Measurements from ENCODE around the gene IGSF10.
"Not testable (repeated sequence)": the region's sequence is repeated elsewhere in the genome, so short reads cannot be mapped to it uniquely, and the experiment has no call there.

Gene IGSF10

DNA sequence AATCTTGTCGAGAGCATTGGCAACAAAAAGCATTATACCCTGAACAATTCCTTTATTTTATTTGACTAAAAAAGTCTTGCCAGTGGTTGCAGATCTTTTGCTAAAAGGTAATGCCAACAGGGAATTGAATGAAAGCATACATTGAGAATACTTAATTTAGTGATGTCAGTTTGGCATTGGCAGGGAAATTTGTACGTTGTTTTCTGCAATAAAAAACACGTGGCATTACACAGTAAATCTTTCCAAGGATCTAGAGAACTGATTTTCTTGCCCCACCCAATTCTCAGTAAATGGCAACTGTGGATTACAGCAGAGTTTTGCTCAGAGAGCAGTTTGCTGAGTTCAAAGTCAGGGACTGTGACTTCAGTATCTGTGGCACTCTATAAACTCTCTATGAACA, 38.3 kb upstream of the IGSF10 start:
- Mint-ChIP-seq H3K27ac (no peak overlapping the region), H3K9me3 (peaks cover 6% of the 10 kb centered on the region), H3K27me3 (ENCODE audit: low read depth) (no peaks in the 10 kb centered on the region), H3K4me3 (no peak overlapping the region), H3K36me3 (ENCODE audit: low read depth) (no peaks in the 10 kb centered on the region), H3K4me1 (peaks cover 12% of the 10 kb centered on the region)
- no peak for TF ChIP-seq CTCF (IDR thresholded peaks at IDR 0.05; ENCODE audit: unreplicated experiment in 3 of 3)

- Mint-ChIP-seq H3K27ac (no peak overlapping the region), H3K9me3 (peaks cover 1% of the 10 kb centered on the region), H3K4me3 (no peak overlapping the region), H3K4me1 (no peaks in the 10 kb centered on the region), H3K36me3 (ENCODE audit: low read depth) (no peaks in the 10 kb centered on the region), H3K27me3 (ENCODE audit: low read depth) (no peaks in the 10 kb centered on the region)
- no peak for TF ChIP-seq CTCF (IDR thresholded peaks at IDR 0.05; ENCODE audit: unreplicated experiment in 3 of 3)
Observed at GRCh38 chr3:151491525-151491924, 30.7 kb upstream of the IGSF10 start.

DNA sequence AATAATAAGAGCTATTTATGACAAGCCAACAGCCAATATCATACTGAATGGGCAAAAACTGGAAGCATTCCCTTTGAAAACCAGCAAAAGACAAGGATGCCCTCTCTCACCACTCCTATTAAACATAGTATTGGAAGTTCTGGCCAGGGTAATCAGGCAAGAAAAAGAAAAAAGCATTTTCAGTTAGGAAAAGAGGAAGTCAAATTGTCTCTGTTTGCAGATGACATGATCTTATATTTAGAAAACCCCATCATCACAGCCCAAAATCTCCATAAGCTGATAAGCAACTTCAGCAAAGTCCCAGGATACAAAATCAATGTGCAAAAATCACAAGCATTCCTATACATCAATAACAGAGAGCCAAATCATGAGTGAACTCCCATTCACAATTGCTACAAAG, 27.0 kb upstream of the IGSF10 start:
- not testable (repeated sequence) for H3K4me1 Mint-ChIP-seq; H3K4me3 Mint-ChIP-seq; H3K27ac Mint-ChIP-seq; H3K27me3 Mint-ChIP-seq (ENCODE audit: low read depth); H3K36me3 Mint-ChIP-seq (ENCODE audit: low read depth)
- peaks cover 19% of the 10 kb centered on the region for H3K9me3 Mint-ChIP-seq

DNA sequence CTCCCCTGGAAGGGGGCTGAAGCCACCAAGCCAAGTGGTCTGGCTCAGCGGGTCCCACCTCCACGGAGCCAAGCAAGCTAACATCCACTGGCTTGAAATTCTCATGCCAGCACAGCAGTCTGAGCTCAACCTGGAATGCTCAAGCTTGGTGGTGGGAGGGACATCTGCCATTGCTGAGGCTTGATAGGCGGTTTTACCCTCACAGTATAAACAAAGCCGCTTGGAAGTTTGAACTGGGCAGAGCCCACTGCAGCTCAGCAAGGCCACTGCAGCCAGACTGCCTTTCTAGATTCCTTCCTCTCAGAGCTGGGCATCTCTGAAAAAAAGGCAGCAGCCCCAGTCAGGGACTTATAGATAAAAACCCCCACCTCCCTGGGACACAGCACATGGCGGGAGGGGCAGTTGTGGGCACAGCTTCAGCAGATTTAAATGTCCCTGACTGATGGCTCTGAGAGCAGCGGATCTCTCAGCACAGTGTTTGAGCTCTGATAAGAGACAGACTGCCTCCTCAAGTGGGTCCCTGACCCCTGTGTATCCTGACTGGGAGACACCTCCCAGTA, 23.2 kb upstream of the IGSF10 start:
- no peak overlapping the region for H3K4me3 Mint-ChIP-seq
- no peaks in the 10 kb centered on the region for H3K4me1 Mint-ChIP-seq

DNA sequence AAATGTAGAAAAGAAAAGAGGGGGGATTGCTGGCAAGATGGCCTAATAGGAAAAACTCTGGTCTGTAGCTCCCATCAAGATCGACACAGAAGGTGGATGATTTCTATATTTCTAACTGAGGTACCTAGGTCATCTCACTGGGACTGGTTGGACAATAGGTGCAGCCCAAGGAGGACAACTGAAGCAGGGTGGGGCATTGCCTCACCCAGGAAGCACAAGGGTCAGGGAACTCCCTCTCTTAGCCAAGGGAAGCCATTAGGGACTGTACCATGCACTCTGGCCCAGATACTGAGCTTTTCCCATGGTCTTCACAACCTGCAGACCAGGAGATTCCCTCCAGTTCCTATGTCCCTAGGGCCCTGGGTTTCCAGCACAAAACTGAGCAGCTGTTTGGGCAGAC, 22.6 kb upstream of the IGSF10 start:
- no peaks in the 10 kb centered on the region for H3K27me3 Mint-ChIP-seq (ENCODE audit: low read depth)
- H3K9me3 Mint-ChIP-seq = peaks cover 32% of the 10 kb centered on the region
- H3K27ac Mint-ChIP-seq = no peak overlapping the region
- no peak overlapping the region for H3K4me3 Mint-ChIP-seq
- H3K36me3 Mint-ChIP-seq (ENCODE audit: low read depth) = no peaks in the 10 kb centered on the region
- peaks cover 4% of the 10 kb centered on the region for H3K4me1 Mint-ChIP-seq
- no peak for TF ChIP-seq CTCF (IDR thresholded peaks at IDR 0.05; ENCODE audit: unreplicated experiment in 3 of 3)

More for the DNA sequence above, 23.2 kb upstream of the IGSF10 start:
- no peaks in the 10 kb centered on the region for H3K27me3 Mint-ChIP-seq (ENCODE audit: low read depth)
- no peaks in the 10 kb centered on the region for H3K36me3 Mint-ChIP-seq (ENCODE audit: low read depth)
- H3K9me3 Mint-ChIP-seq = peaks cover 32% of the 10 kb centered on the region
- H3K27ac Mint-ChIP-seq = no peak overlapping the region
- TF ChIP-seq CTCF (IDR thresholded peaks at IDR 0.05; ENCODE audit: unreplicated experiment in 3 of 3) = no peak

DNA sequence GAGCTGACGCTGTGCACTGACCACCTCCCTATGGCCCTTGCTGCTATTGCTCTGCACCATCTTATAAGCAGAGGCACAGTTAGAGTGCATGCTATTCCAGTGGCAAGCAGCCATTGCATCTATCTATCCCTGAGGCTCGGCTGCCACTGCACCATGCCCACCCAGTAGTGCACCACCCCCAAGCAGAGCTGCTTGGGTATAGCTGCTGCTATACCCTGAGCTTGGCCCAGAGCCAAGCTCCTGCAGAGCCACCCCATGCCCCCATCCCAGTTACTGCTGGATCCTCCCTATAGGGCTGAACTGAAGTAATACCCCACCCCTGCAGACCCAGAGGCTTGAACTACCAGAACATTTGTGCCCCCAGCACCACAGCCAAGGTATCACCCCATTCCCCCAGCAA, 19.6 kb upstream of the IGSF10 start:
- H3K9me3 Mint-ChIP-seq = peaks cover 25% of the 10 kb centered on the region
- no peak overlapping the region for H3K27ac Mint-ChIP-seq
- H3K27me3 Mint-ChIP-seq (ENCODE audit: low read depth) = no peaks in the 10 kb centered on the region
- H3K36me3 Mint-ChIP-seq (ENCODE audit: low read depth) = no peaks in the 10 kb centered on the region
- peaks cover 23% of the 10 kb centered on the region for H3K4me1 Mint-ChIP-seq
- no peak overlapping the region for H3K4me3 Mint-ChIP-seq
- no peak for TF ChIP-seq CTCF (IDR thresholded peaks at IDR 0.05; ENCODE audit: unreplicated experiment in 3 of 3)
